Stimulated activated CD4-positive, alpha-beta T cell treated with anti-CD3 and anti-CD28 coated beads, Interleukin-12 subunit alpha, Interleukin-12 subunit beta, amount 100 ng/mL, for 24 hours (primary cell): ENCODE measurements around the gene DNPH1.

Experiments used
- DNase-seq, 2 experiments: peaks; one replicate each; pipeline ENCODE4 v3.0.0-alpha.2; 2020; ENCODE audit warnings: low read depth in 2 of 2

DNPH1 gene

DNA sequence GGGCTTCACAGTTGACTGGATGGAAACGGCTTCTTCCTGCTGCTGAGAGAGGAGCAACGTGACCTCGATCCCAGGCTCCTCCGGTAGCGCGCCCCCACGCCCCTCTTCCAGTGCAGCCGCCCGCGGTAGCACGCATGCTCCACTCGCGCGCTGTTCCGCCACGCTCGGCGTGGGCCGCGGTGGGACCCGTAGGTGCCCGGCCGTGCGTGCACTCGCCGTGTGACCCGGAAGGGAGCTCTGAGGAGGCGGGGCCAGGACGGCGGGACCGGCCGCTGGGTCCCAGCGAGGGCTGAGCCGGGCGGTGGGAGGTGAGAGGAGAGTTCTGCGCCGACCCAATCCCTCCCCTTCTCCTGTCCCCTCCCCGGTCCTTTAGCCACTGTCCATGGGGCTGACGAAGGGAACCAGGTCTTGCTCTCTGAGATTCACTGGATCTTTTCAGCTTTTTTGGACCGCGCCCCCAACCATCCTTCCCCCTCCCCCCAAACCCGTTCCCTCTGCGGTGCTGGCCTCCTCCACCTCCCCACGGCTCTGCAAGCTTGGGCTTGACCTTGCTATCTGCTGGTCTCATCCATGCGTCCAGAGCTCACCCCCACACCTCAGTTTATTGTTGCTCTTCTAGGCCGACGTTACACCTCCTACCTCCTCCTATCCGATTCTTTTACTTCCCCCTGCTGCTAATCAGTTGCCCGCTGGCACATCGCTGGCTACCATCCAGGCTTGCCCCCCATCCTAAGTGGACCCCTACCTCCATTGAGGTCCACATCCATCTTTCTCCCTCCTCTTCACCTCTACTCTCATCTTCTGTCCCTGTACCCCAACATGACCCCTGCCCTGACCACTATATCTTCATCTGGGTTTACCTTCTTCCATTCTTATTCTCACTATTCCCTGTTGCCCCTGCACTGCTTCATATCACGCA is 47.1 kb downstream of the DNPH1 start, which contains the start of gene CUL9:
TSS of gene CUL9 (plus strand) at position 255 of the 919 bp plus-strand sequence. CDS start 2,115 bp downstream, outside the sequence.
- peak; percentile 64 to 77 for DNase-seq

DNA sequence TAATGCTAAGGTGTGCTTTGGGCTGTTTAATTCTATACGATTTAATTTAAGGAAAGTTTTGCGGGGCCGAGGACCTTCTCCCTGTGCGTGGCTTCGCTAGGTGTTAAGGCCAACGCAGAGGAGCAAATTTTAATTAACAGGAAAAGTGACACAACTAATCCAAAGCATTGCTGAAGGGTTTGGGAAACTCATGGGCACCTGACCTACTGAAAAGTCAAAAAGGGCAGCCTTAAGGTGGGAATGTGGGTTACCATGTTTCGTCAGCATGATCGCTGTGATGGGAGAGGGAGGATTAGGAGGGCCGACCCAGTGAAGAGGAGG is 47.7 kb downstream of the DNPH1 start:
- DNase-seq = no peak

DNA sequence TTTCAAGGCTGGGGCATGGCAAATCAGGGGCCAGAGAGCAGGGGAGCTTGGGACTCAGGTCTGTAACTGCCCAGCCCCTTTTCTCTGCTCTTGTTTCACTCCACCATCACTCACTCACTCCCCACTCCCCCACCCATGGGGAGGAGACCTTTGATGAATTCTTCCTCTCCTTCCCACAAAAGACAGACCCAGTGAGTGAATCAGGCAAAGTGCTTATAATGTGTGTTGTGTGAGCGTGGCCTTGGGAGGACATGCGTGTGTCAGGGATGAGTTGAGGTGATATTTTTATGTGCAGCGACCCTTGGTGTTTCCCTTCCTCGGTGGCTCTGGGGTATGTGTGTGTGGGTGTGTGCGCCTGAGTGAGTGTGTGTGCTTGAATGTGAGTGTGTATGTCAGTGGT is 48.3 kb downstream of the DNPH1 start:
- no peak for DNase-seq

DNA sequence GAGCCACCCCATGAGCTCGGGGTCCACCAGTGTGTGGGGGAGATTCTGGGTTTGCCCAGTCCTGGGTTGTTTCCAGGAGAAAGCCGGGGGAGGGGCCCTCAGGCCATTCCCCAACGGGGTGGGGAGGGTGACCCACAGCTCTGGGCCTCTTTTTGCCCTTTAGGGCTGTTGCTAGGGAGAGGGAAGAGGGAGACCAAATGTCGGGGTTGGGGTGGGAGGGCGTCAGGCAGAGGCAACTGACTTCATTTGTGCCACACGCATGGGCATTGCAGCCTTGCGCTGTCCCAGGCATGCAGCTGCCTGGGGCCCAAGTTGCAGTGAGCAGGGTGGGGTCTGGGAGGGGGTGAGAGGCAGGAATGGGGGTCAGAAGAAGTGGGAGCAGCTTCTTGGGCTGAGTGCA is 49.2 kb downstream of the DNPH1 start:
- DNase-seq = no peak

DNA sequence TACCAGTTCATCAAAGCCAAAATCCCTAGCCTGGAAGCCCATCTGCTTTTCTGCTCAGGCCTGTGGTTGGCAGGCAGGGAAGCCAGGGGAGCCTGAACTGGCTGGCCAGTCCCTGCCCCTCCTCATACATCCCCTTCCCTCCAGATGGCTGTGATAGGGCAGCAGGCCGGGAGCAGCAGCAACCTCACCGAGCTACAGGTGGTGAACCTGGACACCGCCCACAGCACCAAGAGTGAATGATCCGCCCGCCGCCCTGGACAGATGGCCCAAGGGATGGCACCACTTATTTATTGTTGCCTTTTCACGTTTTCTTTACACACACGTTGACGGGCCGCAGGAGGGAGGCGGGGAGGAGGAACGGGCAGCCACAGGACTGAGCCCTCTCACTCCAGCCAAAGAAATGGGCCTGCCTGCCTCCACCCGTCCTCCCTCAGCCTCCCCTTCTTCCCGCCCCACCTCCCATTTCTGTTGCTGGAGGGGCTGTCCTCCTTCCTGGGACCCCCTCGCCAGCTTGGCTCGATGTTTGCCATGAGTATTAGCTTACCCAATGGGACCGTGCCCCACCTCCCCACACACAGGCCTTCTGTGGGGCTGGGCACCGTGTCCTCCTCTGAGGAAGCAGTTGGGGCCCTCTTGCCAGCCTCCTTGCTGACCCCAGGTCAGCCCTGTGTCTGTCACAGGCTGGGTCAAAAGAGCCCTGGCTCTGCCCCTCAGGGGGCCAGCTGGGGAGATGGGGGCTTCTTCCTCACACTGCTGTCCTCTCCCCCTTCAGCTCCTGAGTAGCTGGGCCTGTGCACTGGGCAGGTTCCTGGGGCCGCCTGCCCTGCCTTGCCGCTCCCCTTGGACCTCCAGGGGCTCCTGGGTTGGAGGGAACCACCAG is 50.1 kb downstream of the DNPH1 start:
- DNase-seq = no peak

DNA sequence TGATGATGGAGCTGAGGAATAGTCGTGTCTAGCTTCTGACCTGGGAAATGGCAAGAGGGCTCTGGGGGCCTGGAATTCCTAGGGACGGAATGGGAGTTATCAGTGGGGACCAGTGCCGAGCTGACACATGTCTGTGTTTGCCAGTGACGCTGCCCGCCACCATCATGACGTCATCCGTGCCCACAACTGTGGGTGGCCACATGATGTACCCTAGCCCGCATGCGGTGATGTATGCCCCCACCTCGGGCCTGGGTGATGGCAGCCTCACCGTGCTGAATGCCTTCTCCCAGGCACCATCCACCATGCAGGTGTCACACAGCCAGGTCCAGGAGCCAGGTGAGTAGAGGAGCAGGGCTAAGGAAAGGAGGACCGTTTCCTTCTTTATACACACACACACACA is 51.1 kb downstream of the DNPH1 start:
- no peak for DNase-seq

DNA sequence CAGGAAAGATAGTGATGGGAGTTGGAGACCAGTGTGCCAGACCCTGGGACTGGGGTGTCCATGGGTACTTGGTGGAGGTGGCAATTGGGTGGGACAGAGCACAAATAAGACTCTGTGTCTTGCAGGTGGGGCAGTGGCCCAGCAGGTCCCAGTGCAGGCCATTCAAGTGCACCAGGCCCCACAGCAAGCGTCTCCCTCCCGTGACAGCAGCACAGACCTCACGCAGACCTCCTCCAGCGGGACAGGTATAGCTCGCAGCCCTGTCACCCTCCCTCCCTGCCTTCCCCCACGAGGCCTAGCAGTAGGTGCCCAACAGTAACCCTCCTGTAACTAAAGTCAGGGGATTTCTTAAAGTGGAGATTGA is 52.9 kb downstream of the DNPH1 start:
- no peak for DNase-seq

DNA sequence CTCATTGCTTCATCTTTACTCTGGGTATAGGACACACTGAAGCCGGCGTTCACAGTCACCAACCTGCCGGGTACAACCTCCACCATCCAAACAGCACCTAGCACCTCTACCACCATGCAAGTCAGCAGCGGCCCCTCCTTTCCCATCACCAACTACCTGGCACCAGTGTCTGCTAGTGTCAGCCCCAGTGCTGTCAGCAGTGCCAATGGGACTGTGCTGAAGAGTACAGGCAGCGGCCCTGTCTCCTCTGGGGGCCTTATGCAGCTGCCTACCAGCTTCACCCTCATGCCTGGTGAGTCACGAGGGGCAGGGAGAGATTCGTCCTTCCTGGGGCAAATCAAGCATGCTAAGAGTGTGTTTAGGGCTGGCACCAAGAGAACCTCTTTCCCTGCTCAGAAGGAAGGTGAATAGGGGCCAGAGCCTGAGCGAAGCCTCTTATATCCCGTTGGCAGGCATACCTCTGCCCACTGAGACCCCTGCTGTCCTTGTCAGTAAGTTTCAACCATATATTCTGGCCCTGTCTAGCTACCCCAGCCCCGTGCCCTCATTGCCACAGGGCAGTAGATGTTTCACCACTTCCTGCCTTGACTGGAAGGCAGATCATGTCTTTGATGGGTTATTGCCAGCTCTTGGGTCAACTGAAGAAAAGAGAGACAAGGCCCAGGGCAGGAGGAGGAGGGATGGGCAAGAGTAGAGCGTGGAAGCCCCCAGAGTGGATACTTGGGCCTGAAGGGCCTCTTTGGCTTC is 53.4 kb downstream of the DNPH1 start:
- no peak for DNase-seq
